Measurements from ENCODE around the gene MARCKSL1. TPM values are rescaled to one million over a fixed set of nuclear protein-coding genes. Genes with fewer than 3 reads are reported as not detected.

Gene MARCKSL1
- 207 and 208 TPM in 2 replicates for total RNA-seq (2014; rRNA removed; shearing (Covaris generic))

GRCh38 chr1:32335790-32336590, at the start of gene MARCKSL1:
Gene MARCKSL1, minus strand, starts transcription at chr1:32336233. Its CDS starts 200 bp downstream, at chr1:32336033.
- peaks cover 25% of the 10 kb centered on the region for H3K4me1 ChIP-seq
- peak within 1 kb of the TSS; percentile 64 for H3K27ac ChIP-seq
- peak; percentile 88 to 89 for DNase-seq
- H3K4me3 ChIP-seq = peak within 1 kb of the TSS; percentile 98
- peaks cover 38% of the 10 kb centered on the region for H3K36me3 ChIP-seq
- no peaks in the 10 kb centered on the region for H3K27me3 ChIP-seq
- H3K9me3 ChIP-seq (replicated peaks) = no peaks in the 10 kb centered on the region

- DNase-seq = no peak
- H3K27me3 ChIP-seq = no peaks in the 10 kb centered on the region
- H3K9me3 ChIP-seq (replicated peaks) = no peaks in the 10 kb centered on the region
- no peaks in the 10 kb centered on the region for H3K4me1 ChIP-seq
- H3K4me3 ChIP-seq = no peak overlapping the region
- peaks cover 51% of the 10 kb centered on the region for H3K36me3 ChIP-seq
- H3K27ac ChIP-seq = no peak overlapping the region
These were observed 44.0 kb upstream of the MARCKSL1 start for GRCh38 chr1:32380057-32380456.

- DNase-seq = no peak
- no peaks in the 10 kb centered on the region for H3K9me3 ChIP-seq (replicated peaks)
- H3K4me3 ChIP-seq = no peak overlapping the region
- no peak overlapping the region for H3K27ac ChIP-seq
- H3K4me1 ChIP-seq = no peaks in the 10 kb centered on the region
- H3K27me3 ChIP-seq = no peaks in the 10 kb centered on the region
- H3K36me3 ChIP-seq = peaks cover 46% of the 10 kb centered on the region
These were observed 41.6 kb upstream of the MARCKSL1 start for GRCh38 chr1:32377541-32378220.

GRCh38 chr1:32376199-32376598, 40.2 kb upstream of the MARCKSL1 start:
- no peaks in the 10 kb centered on the region for H3K27me3 ChIP-seq
- peaks cover 43% of the 10 kb centered on the region for H3K36me3 ChIP-seq
- H3K4me3 ChIP-seq = no peak overlapping the region
- H3K4me1 ChIP-seq = no peaks in the 10 kb centered on the region
- H3K9me3 ChIP-seq (replicated peaks) = no peaks in the 10 kb centered on the region
- H3K27ac ChIP-seq = no peak overlapping the region
- no peak for DNase-seq

- H3K36me3 ChIP-seq = peaks cover 50% of the 10 kb centered on the region
- H3K4me3 ChIP-seq = no peak overlapping the region
- H3K9me3 ChIP-seq (replicated peaks) = no peaks in the 10 kb centered on the region
- H3K27ac ChIP-seq = no peak overlapping the region
- H3K4me1 ChIP-seq = no peaks in the 10 kb centered on the region
- DNase-seq = no peak
- H3K27me3 ChIP-seq = no peaks in the 10 kb centered on the region
These were observed 38.1 kb upstream of the MARCKSL1 start for GRCh38 chr1:32373996-32374592.

- H3K36me3 ChIP-seq = peaks cover 62% of the 10 kb centered on the region
These were observed 36.2 kb upstream of the MARCKSL1 start for GRCh38 chr1:32372149-32372756.

GRCh38 chr1:32367912-32368635, 32.0 kb upstream of the MARCKSL1 start:
- Histone ChIP-seq H3K27ac (no peak overlapping the region), H3K4me1 (no peaks in the 10 kb centered on the region), H3K36me3 (peaks cover 47% of the 10 kb centered on the region), H3K4me3 (no peak overlapping the region), H3K9me3 (replicated peaks) (no peaks in the 10 kb centered on the region), H3K27me3 (no peaks in the 10 kb centered on the region)
- DNase-seq = no peak

More at GRCh38 chr1:32372149-32372756, 36.2 kb upstream of the MARCKSL1 start:
- no peaks in the 10 kb centered on the region for H3K9me3 ChIP-seq (replicated peaks)
- no peak for DNase-seq
- no peak overlapping the region for H3K4me3 ChIP-seq
- H3K27me3 ChIP-seq = no peaks in the 10 kb centered on the region
- H3K27ac ChIP-seq = no peak overlapping the region
- no peaks in the 10 kb centered on the region for H3K4me1 ChIP-seq

GRCh38 chr1:32365445-32365844, 29.4 kb upstream of the MARCKSL1 start:
- Histone ChIP-seq H3K4me3 (no peak overlapping the region), H3K4me1 (no peaks in the 10 kb centered on the region), H3K27me3 (no peaks in the 10 kb centered on the region), H3K36me3 (peaks cover 38% of the 10 kb centered on the region), H3K27ac (no peak overlapping the region), H3K9me3 (replicated peaks) (no peaks in the 10 kb centered on the region)
- DNase-seq = no peak

GRCh38 chr1:32364836-32365235, 28.8 kb upstream of the MARCKSL1 start:
- no peaks in the 10 kb centered on the region for H3K9me3 ChIP-seq (replicated peaks)

GRCh38 chr1:32363713-32364112, 27.7 kb upstream of the MARCKSL1 start:
- H3K36me3 ChIP-seq = peaks cover 29% of the 10 kb centered on the region
- no peak for DNase-seq

More at GRCh38 chr1:32364836-32365235, 28.8 kb upstream of the MARCKSL1 start:
- no peaks in the 10 kb centered on the region for H3K4me1 ChIP-seq
- peaks cover 38% of the 10 kb centered on the region for H3K36me3 ChIP-seq
- no peaks in the 10 kb centered on the region for H3K27me3 ChIP-seq
- H3K27ac ChIP-seq = no peak overlapping the region
- DNase-seq = no peak
- no peak overlapping the region for H3K4me3 ChIP-seq

GRCh38 chr1:32362474-32363313, 26.7 kb upstream of the MARCKSL1 start, which contains the start of the genes FAM229A and TSSK3:
Gene FAM229A, minus strand, starts transcription at chr1:32362485. Its CDS starts 394 bp downstream, at chr1:32362091.
Gene TSSK3, plus strand, starts transcription at chr1:32362539. Its CDS starts 163 bp downstream, at chr1:32362702.
- no peaks in the 10 kb centered on the region for H3K9me3 ChIP-seq (replicated peaks)
- H3K36me3 ChIP-seq = peaks cover 20% of the 10 kb centered on the region
- no peak within 1 kb of the TSS for H3K4me3 ChIP-seq
- no peaks in the 10 kb centered on the region for H3K27me3 ChIP-seq
- no peaks in the 10 kb centered on the region for H3K4me1 ChIP-seq
- H3K27ac ChIP-seq = no peak within 1 kb of the TSS
- no peak for DNase-seq

More at GRCh38 chr1:32363713-32364112, 27.7 kb upstream of the MARCKSL1 start:
- Histone ChIP-seq H3K27me3 (no peaks in the 10 kb centered on the region), H3K27ac (no peak overlapping the region), H3K4me1 (no peaks in the 10 kb centered on the region), H3K4me3 (no peak overlapping the region), H3K9me3 (replicated peaks) (no peaks in the 10 kb centered on the region)

- H3K4me3 ChIP-seq = no peak overlapping the region
- peaks cover 12% of the 10 kb centered on the region for H3K36me3 ChIP-seq
- no peaks in the 10 kb centered on the region; the same call in 1 of the 2 replicates for H3K4me1 ChIP-seq
- H3K27me3 ChIP-seq = no peaks in the 10 kb centered on the region
- H3K27ac ChIP-seq = no peak overlapping the region
- no peak for DNase-seq
- H3K9me3 ChIP-seq (replicated peaks) = no peaks in the 10 kb centered on the region
These were observed 25.8 kb upstream of the MARCKSL1 start for GRCh38 chr1:32361674-32362473.

- H3K27me3 ChIP-seq = no peaks in the 10 kb centered on the region
- no peak overlapping the region for H3K27ac ChIP-seq
- peaks cover 11% of the 10 kb centered on the region; the same call in 1 of the 2 replicates for H3K36me3 ChIP-seq
- H3K4me3 ChIP-seq = no peak overlapping the region
- H3K9me3 ChIP-seq (replicated peaks) = no peaks in the 10 kb centered on the region
- H3K4me1 ChIP-seq = no peaks in the 10 kb centered on the region; the same call in 1 of the 2 replicates
- no peak for DNase-seq
These were observed 25.3 kb upstream of the MARCKSL1 start for GRCh38 chr1:32361308-32361673.

Data from SJCRH30 (cell line).